ENCODE results near the gene RCOR3. TPM values are rescaled to one million over a fixed set of nuclear protein-coding genes. Genes with fewer than 3 reads are reported as not detected.

Gene RCOR3
- total and polyA plus RNA-seq, 2 experiments from 2014 or later = 35.2 to 36.6 TPM

- peaks cover 17% of the 10 kb centered on the region for H3K36me3 ChIP-seq
- H3K4me1 ChIP-seq (ENCODE audit: low read depth) = no peaks in the 10 kb centered on the region
- H3K27ac ChIP-seq = no peak overlapping the region
- H3K27me3 ChIP-seq = no peaks in the 10 kb centered on the region
- H3K9me3 ChIP-seq (ENCODE audit: low read depth) = no peaks in the 10 kb centered on the region
- DNase-seq (ENCODE audit: low read depth in 1 of 2, low spot score in 1 of 2) = no peak
- H3K4me3 ChIP-seq = no peak overlapping the region
- TF ChIP-seq CTCF (IDR thresholded peaks at IDR 0.05; ENCODE audit: low read depth, low read length) = no peak
These were observed 8.2 kb downstream of the RCOR3 start for GRCh38 chr1:211267204-211267857.

GRCh38 chr1:211279340-211279739, 20.2 kb downstream of the RCOR3 start:
- H3K36me3 ChIP-seq = peaks cover 61% of the 10 kb centered on the region
- no peaks in the 10 kb centered on the region for H3K27me3 ChIP-seq
- H3K9me3 ChIP-seq (ENCODE audit: low read depth) = no peaks in the 10 kb centered on the region

GRCh38 chr1:211280910-211281309, 21.7 kb downstream of the RCOR3 start:
- H3K9me3 ChIP-seq (ENCODE audit: low read depth) = no peaks in the 10 kb centered on the region
- no peaks in the 10 kb centered on the region for H3K4me1 ChIP-seq (ENCODE audit: low read depth)
- no peak for TF ChIP-seq CTCF (IDR thresholded peaks at IDR 0.05; ENCODE audit: low read depth, low read length)
- no peak for DNase-seq (ENCODE audit: low read depth in 1 of 2, low spot score in 1 of 2)
- peaks cover 47% of the 10 kb centered on the region for H3K36me3 ChIP-seq
- H3K4me3 ChIP-seq = no peak overlapping the region
- no peak overlapping the region for H3K27ac ChIP-seq
- no peaks in the 10 kb centered on the region for H3K27me3 ChIP-seq

More at GRCh38 chr1:211279340-211279739, 20.2 kb downstream of the RCOR3 start:
- no peak for TF ChIP-seq CTCF (IDR thresholded peaks at IDR 0.05; ENCODE audit: low read depth, low read length)
- Histone ChIP-seq H3K4me1 (ENCODE audit: low read depth) (no peaks in the 10 kb centered on the region), H3K4me3 (no peak overlapping the region), H3K27ac (no peak overlapping the region)
- no peak for DNase-seq (ENCODE audit: low read depth in 1 of 2, low spot score in 1 of 2)

GRCh38 chr1:211281320-211282022, 22.3 kb downstream of the RCOR3 start:
- Histone ChIP-seq H3K36me3 (peaks cover 41% of the 10 kb centered on the region), H3K9me3 (ENCODE audit: low read depth) (no peaks in the 10 kb centered on the region), H3K27ac (peak overlapping the region; percentile 52), H3K27me3 (no peaks in the 10 kb centered on the region), H3K4me3 (no peak overlapping the region), H3K4me1 (ENCODE audit: low read depth) (no peaks in the 10 kb centered on the region)
- peak in 1 of 2 donors; percentile 46 for DNase-seq (ENCODE audit: low read depth in 1 of 2, low spot score in 1 of 2)
- TF ChIP-seq CTCF (IDR thresholded peaks at IDR 0.05; ENCODE audit: low read depth, low read length) = no peak

- Histone ChIP-seq H3K4me3 (no peak overlapping the region), H3K36me3 (peaks cover 39% of the 10 kb centered on the region), H3K9me3 (ENCODE audit: low read depth) (no peaks in the 10 kb centered on the region), H3K27me3 (no peaks in the 10 kb centered on the region), H3K27ac (no peak overlapping the region), H3K4me1 (ENCODE audit: low read depth) (no peaks in the 10 kb centered on the region)
- no peak for TF ChIP-seq CTCF (IDR thresholded peaks at IDR 0.05; ENCODE audit: low read depth, low read length)
- no peak for DNase-seq (ENCODE audit: low read depth in 1 of 2, low spot score in 1 of 2)
These were observed 22.8 kb downstream of the RCOR3 start for GRCh38 chr1:211282023-211282373.
